Aorta (tissue), 5 donors: ENCODE measurements around the gene NT5C2. TPM values are rescaled to one million over a fixed set of nuclear protein-coding genes. Genes with fewer than 3 reads are reported as not detected.

Experiments
- ATAC-seq: fragments of 200-7000 bp; cut with Tn5 transposase; one replicate; pipeline ENCODE4 v1.9.1; 2022; ENCODE audit warnings: moderate library complexity; ENCODE audit not compliant: low FRiP score
- DNase-seq, 2 donors: peaks; one replicate each; pipeline ENCODE4 v3.0.0-alpha.2; 2020
- H3K27ac ChIP-seq, 2 donors: one replicate each; pipeline ENCODE4 v1.5.1; 2013; ENCODE audit warnings: low read length in 2 of 2, mild to moderate bottlenecking in 2 of 2, moderate library complexity in 2 of 2, control low read depth in 1 of 2, inconsistent platforms in 1 of 2, low read depth in 1 of 2
- H3K27me3 ChIP-seq, 2 donors: one replicate each; pipeline ENCODE4 v1.6.1; 2013; ENCODE audit warnings: control low read depth in 1 of 2, low read length in 1 of 2, mild to moderate bottlenecking in 1 of 2, moderate library complexity in 1 of 2; ENCODE audit not compliant: insufficient read depth in 2 of 2, control insufficient read depth in 1 of 2
- H3K36me3 ChIP-seq, 2 donors: one replicate each; pipeline ENCODE4 v1.6.1; 2013; ENCODE audit warnings: control low read depth in 1 of 2, low read length in 1 of 2, mild to moderate bottlenecking in 1 of 2; ENCODE audit not compliant: insufficient read depth in 2 of 2, control insufficient read depth in 1 of 2
- H3K4me1 ChIP-seq, 2 donors: one replicate each; pipeline ENCODE4 v1.6.1; 2013; ENCODE audit warnings: low read length in 2 of 2, control low read depth in 1 of 2, mild to moderate bottlenecking in 1 of 2, moderate library complexity in 1 of 2; ENCODE audit not compliant: insufficient read depth in 2 of 2, control insufficient read depth in 1 of 2
- H3K4me3 ChIP-seq, 2 donors: one replicate each; pipeline ENCODE4 v1.5.1; 2013; ENCODE audit warnings: low read length in 2 of 2, control low read depth in 1 of 2, mild to moderate bottlenecking in 1 of 2
- H3K9me3 ChIP-seq: one replicate; pipeline ENCODE4 v1.6.1; 2013; ENCODE audit warnings: mild to moderate bottlenecking, low read length; ENCODE audit not compliant: control insufficient read depth
- WGBS, 2 donors: extraction: QIAGEN DNeasy Blood & Tissue Kit; methylation state at CpG; one replicate each; pipeline ENCODE4 v1.1.7; 2013; 5-methylcytosine and 5-hydroxymethylcytosine counted together
- intact Hi-C, 2 donors: fragments of 100-400 bp; cut with DNase I; formaldehyde crosslinking; loops; one replicate each; pipeline versions ENCODE4 v1.14.2 to v1.15.0; 2022
- polyA plus RNA-seq, 2 donors: library from polyadenylated mRNA; stranded (reverse); fragments of 200-250 nt; gene quantifications; one replicate each; pipeline ENCODE4 v1.2.3, GENCODE V29; 2013
- total RNA-seq, 2 donors: library from RNA; stranded (reverse); fragmentation: NEBNext Ultra II Directional; extraction: Animal tissue kit (Norgen Biotek cat#: 25700); gene quantifications; one replicate each; pipeline ENCODE4 v1.2.1, GENCODE V29; 2021
- donor health status: healthy with polysubstance abuse.
- donor health status: Bipolar disorder and iron deficiency.
- donor health status: DM: no; HTN: no; CAD: no.
- donor health status: DM: no; HTN: no; CAD: no.
- donor health status: DM: yes; HTN: yes; CAD: no.

NT5C2 gene
- total and polyA plus RNA-seq, 4 donors, result 34.7 to 102 (median 73.9) TPM

GRCh38 chr10:103054621-103055020 lies 138.5 kb downstream of the NT5C2 start:
- no peak overlapping the region for H3K4me3 ChIP-seq
- H3K9me3 ChIP-seq, result no peaks in the 10 kb centered on the region
- WGBS, 2 donors, result 17 to 36% methylated on average over 3 of the region's 3 CpGs
- H3K4me1 ChIP-seq, result no peaks in the 10 kb centered on the region
- no peaks in the 10 kb centered on the region for H3K36me3 ChIP-seq
- peak overlapping the region in 1 of 2 donors; percentile 58 for H3K27ac ChIP-seq
- no peaks in the 10 kb centered on the region for H3K27me3 ChIP-seq
- intact Hi-C loops, result no loop called here
- DNase-seq, result no peak
- ATAC-seq, result no peak

GRCh38 chr10:103053659-103054581 lies 139.2 kb downstream of the NT5C2 start:
- Histone ChIP-seq H3K36me3 (no peaks in the 10 kb centered on the region), H3K9me3 (no peaks in the 10 kb centered on the region)
- 14 to 15% methylated on average over 20 of the region's 20 CpGs for WGBS, 2 donors

GRCh38 chr10:103049237-103049636 lies 143.8 kb downstream of the NT5C2 start:
- no peak for ATAC-seq
- WGBS, 2 donors, result 96 to 97% methylated on average over 6 of the region's 6 CpGs
- intact Hi-C loops, result no loop called here
- Histone ChIP-seq H3K4me1 (peaks cover under 1 to 2% of the 10 kb centered on the region in 2 donors), H3K4me3 (no peak overlapping the region), H3K9me3 (no peaks in the 10 kb centered on the region), H3K27me3 (no peaks in the 10 kb centered on the region), H3K27ac (no peak overlapping the region), H3K36me3 (no peaks in the 10 kb centered on the region)
- no peak for DNase-seq

More at GRCh38 chr10:103053659-103054581, 139.2 kb downstream of the NT5C2 start:
- peak; percentile 90 for ATAC-seq
- intact Hi-C loops, result no loop called here
- peak; percentile 87 to 88 for DNase-seq
- Histone ChIP-seq H3K27ac (peak overlapping the region in 1 of 2 donors; percentile 52), H3K27me3 (no peaks in the 10 kb centered on the region), H3K4me1 (no peaks in the 10 kb centered on the region), H3K4me3 (peak overlapping the region; percentile 5 to 12)

- DNase-seq, result no peak
- no peak for ATAC-seq
- H3K9me3 ChIP-seq, result no peaks in the 10 kb centered on the region
- intact Hi-C loops, result no loop called here
- peak overlapping the region in 1 of 2 donors; percentile 20 for H3K27ac ChIP-seq
- WGBS, 2 donors, result 91 to 96% methylated on average over 3 of the region's 3 CpGs
- H3K27me3 ChIP-seq, result no peaks in the 10 kb centered on the region
- H3K4me1 ChIP-seq, result peaks cover 2 to 3% of the 10 kb centered on the region in 2 donors
- no peak overlapping the region for H3K4me3 ChIP-seq
- H3K36me3 ChIP-seq, result no peaks in the 10 kb centered on the region
Measured at GRCh38 chr10:103047381-103047780, 145.7 kb downstream of the NT5C2 start.

GRCh38 chr10:103045961-103046360 lies 147.1 kb downstream of the NT5C2 start:
- H3K9me3 ChIP-seq, result no peaks in the 10 kb centered on the region
- intact Hi-C loops, result no loop called here
- H3K27me3 ChIP-seq, result no peaks in the 10 kb centered on the region
- H3K4me3 ChIP-seq, result no peak overlapping the region
- H3K27ac ChIP-seq, result peak overlapping the region; percentile 79 to 91
- H3K36me3 ChIP-seq, result no peaks in the 10 kb centered on the region
- WGBS, 2 donors, result 62 to 66% methylated on average over 3 of the region's 3 CpGs
- peaks cover 3 to 4% of the 10 kb centered on the region in 2 donors for H3K4me1 ChIP-seq
- DNase-seq (no peak), ATAC-seq (no peak)

- peak; percentile 53 for ATAC-seq
- no peak for DNase-seq
- Histone ChIP-seq H3K36me3 (no peaks in the 10 kb centered on the region), H3K27ac (peak overlapping the region; percentile 80 to 89), H3K4me1 (peaks cover 3 to 7% of the 10 kb centered on the region in 2 donors), H3K27me3 (no peaks in the 10 kb centered on the region), H3K9me3 (no peaks in the 10 kb centered on the region), H3K4me3 (no peak overlapping the region)
- whole genome bisulfite sequencing, 2 donors, result 4 to 8% methylated on average over 8 of the region's 8 CpGs
- intact Hi-C loops, result no loop called here
Measured at GRCh38 chr10:103044942-103045489, 148.1 kb downstream of the NT5C2 start.

- ATAC-seq (no peak), DNase-seq (no peak)
- Histone ChIP-seq H3K4me3 (no peak overlapping the region), H3K27me3 (no peaks in the 10 kb centered on the region), H3K9me3 (no peaks in the 10 kb centered on the region), H3K4me1 (peaks cover 8 to 9% of the 10 kb centered on the region in 2 donors), H3K27ac (peak overlapping the region in 1 of 2 donors; percentile 50), H3K36me3 (no peaks in the 10 kb centered on the region)
- intact Hi-C loops, result no loop called here
- WGBS, 2 donors, result 82 to 90% methylated on average over 7 of the region's 7 CpGs
Measured at GRCh38 chr10:103042908-103043307, 150.2 kb downstream of the NT5C2 start.

GRCh38 chr10:103042129-103042528 lies 150.9 kb downstream of the NT5C2 start:
- DNase-seq (no peak), ATAC-seq (no peak)
- Histone ChIP-seq H3K4me3 (no peak overlapping the region), H3K4me1 (peaks cover 8 to 9% of the 10 kb centered on the region in 2 donors), H3K36me3 (no peaks in the 10 kb centered on the region), H3K27me3 (no peaks in the 10 kb centered on the region), H3K27ac (peak overlapping the region in 1 of 2 donors; percentile 22), H3K9me3 (no peaks in the 10 kb centered on the region)
- intact Hi-C loops, result no loop called here
- 48 to 52% methylated on average over 5 of the region's 5 CpGs for WGBS, 2 donors
